Fibroblast of lung (primary cell): ENCODE data around the gene ARTN. TPM values are rescaled to one million over a fixed set of nuclear protein-coding genes. Genes with fewer than 3 reads are reported as not detected.

Experiments
- DNase-seq, 2 donors: peaks; one replicate each; pipeline versions ENCODE4 v3.0.0 to v3.0.0-alpha.2; 2010; ENCODE audit warnings: low read depth in 2 of 2
- H2AFZ ChIP-seq: 2 replicates; pipeline ENCODE4 v1.5.1; 2012; ENCODE audit warnings: low read length, control low read depth, inconsistent platforms
- H3K27ac ChIP-seq: 2 replicates; pipeline ENCODE4 v1.5.1; 2011; ENCODE audit warnings: low read length, control low read depth; ENCODE audit not compliant: insufficient read depth
- H3K27me3 ChIP-seq: 2 replicates; pipeline ENCODE4 v1.5.1; 2011; ENCODE audit warnings: mild to moderate bottlenecking, low read length; ENCODE audit not compliant: control insufficient read depth, insufficient read depth
- H3K36me3 ChIP-seq: 2 replicates; pipeline ENCODE4 v1.5.1; 2011; ENCODE audit warnings: low read length; ENCODE audit not compliant: control insufficient read depth, insufficient read depth
- H3K4me1 ChIP-seq: 2 replicates; pipeline ENCODE4 v1.5.1; 2011; ENCODE audit warnings: low read length; ENCODE audit not compliant: control insufficient read depth, insufficient read depth; ENCODE audit errors: extremely low read depth
- H3K4me2 ChIP-seq: 2 replicates; pipeline ENCODE4 v1.5.1; 2011; ENCODE audit warnings: low read length, control low read depth; ENCODE audit not compliant: insufficient read depth; ENCODE audit errors: extremely low read depth
- H3K4me3 ChIP-seq, 4 experiments: fragments of 200-600 bp in 1 of 4; sonication (generic) in 1 of 4; replicated peaks in 1 of 4; 2 replicates each; pipeline ENCODE4 v1.5.1; 2011 to 2016; ENCODE audit warnings: low read length in 4 of 4, low read depth in 3 of 4, mild to moderate bottlenecking in 3 of 4, control low read depth in 2 of 4, inconsistent platforms in 1 of 4, mixed read lengths in 1 of 4; ENCODE audit not compliant: insufficient read depth in 1 of 4; ENCODE audit errors: control extremely low read depth in 1 of 4
- H3K79me2 ChIP-seq: 2 replicates; pipeline ENCODE4 v1.5.1; 2012; ENCODE audit warnings: mild to moderate bottlenecking, low read length, inconsistent platforms; ENCODE audit not compliant: control insufficient read depth, insufficient read depth
- H3K9ac ChIP-seq: 2 replicates; pipeline ENCODE4 v1.5.1; 2011; ENCODE audit warnings: mild to moderate bottlenecking, low read length, control low read depth; ENCODE audit not compliant: insufficient read depth
- H3K9me3 ChIP-seq: 2 replicates; pipeline ENCODE4 v1.5.1; 2012; ENCODE audit warnings: low read depth, low read length; ENCODE audit not compliant: control insufficient read depth, insufficient read depth
- H4K20me1 ChIP-seq: 2 replicates; pipeline ENCODE4 v1.5.1; 2011; ENCODE audit warnings: low read length; ENCODE audit not compliant: control insufficient read depth, insufficient read depth; ENCODE audit errors: extremely low read depth
- CTCF ChIP-seq, 2 donors: IDR thresholded peaks in 1 of 2; conservative IDR thresholded peaks in 1 of 2; 1 replicate in 1 of 2; 2 replicates in 1 of 2; pipeline ENCODE4 v1.5.1; 2011 to 2012; ENCODE audit warnings: low read length in 2 of 2, control low read depth in 1 of 2, inconsistent platforms in 1 of 2, low read depth in 1 of 2, mild to moderate bottlenecking in 1 of 2
- EZH2 ChIP-seq: IDR thresholded peaks from 2 replicates; pipeline ENCODE4 v1.5.1; 2012; ENCODE audit warnings: low read length, control low read depth, mild to moderate bottlenecking; ENCODE audit errors: missing control alignments
- polyA plus RNA-seq, 2 donors: library from polyadenylated mRNA; depleted of rRNA in 1 of 2; stranded (reverse) in 1 of 2; unstranded in 1 of 2; fragments of >200 nt; gene quantifications; 2 replicates each; pipeline ENCODE4 v1.2.1, GENCODE V29; 2011 to 2012; ENCODE audit warnings: missing spikeins in 1 of 2
- total RNA-seq: library from RNA; depleted of rRNA; stranded (reverse); fragments of >200 nt; gene quantifications from 2 replicates; pipeline ENCODE4 v1.2.1, GENCODE V29; 2014

ARTN gene
- total and polyA plus RNA-seq, 2 donors (not counting 1 experiment from before 2014, with no cell fraction given) = 0.06 to 0.50 TPM

DNA sequence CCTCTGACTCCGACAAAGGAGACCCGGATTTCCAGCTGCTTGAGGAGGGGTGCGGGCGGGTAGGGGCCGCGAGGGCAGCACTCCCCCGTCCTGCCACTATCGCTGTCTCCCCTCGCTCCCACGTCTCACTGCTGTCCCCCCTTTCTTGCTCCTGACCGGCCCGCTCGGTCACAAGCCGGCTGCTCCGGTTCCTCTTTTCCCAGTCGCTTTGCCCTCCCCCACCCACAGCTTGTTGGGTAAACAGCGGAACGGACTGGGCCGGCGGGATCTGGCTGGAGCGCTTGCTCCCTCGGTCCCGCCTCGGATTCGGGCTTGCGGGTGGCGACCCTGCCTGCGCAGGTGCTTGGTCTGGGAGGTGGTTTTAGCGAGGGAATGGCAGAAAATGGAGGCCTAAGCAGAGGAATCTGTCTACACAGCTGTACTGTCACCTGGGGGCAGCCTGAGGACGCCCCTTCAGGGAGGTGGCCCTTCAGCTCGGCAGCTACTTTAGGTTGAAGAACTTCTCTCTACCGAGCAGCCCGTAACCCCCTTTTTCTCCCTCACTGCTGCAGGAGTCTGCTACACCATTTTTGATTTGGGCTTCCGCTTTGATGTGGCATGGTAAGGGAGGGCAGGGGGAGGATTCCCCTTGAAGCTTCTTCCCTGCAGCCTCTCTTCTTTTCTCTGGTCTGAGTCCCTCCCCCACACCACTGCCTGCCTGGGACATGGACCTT is 41.8 kb downstream of the ARTN start:
- DNase-seq = peak in 1 of 2 donors; percentile 14

DNA sequence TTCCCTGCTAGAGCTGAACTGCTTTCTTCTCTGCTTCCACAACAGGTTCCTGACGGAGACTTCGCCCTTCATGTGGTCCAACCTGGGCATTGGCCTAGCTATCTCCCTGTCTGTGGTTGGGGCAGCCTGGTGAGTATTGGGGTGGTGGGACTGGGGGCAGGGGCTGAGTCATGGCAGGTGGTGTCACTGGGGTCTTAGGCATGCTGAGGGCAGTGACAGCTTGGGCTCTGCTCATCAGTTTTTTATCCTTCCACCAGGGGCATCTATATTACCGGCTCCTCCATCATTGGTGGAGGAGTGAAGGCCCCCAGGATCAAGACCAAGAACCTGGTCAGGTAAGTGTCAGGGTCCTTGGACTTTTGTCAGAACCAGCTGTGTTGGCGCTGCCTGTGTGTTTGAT is 42.4 kb downstream of the ARTN start:
- Histone ChIP-seq H3K27ac (no peak overlapping the region), H4K20me1 (no peaks in the 10 kb centered on the region), H3K9me3 (no peaks in the 10 kb centered on the region), H3K4me1 (peaks cover 10% of the 10 kb centered on the region), H3K79me2 (peaks cover 36% of the 10 kb centered on the region), H3K27me3 (no peaks in the 10 kb centered on the region), H3K4me2 (peak overlapping the region; percentile 18), H3K4me3 (peak overlapping the region; percentile 70 to 87 (median 86)), H2AFZ (no peak overlapping the region), H3K36me3 (peaks cover 15% of the 10 kb centered on the region), H3K9ac (no peak overlapping the region)
- no peak for DNase-seq
- TF ChIP-seq CTCF (conservative IDR thresholded peaks at IDR 0.05 in 1 of 2, IDR thresholded peaks at IDR 0.05 in 1 of 2; ENCODE audit: low read depth in 1 of 2, low read length in 2 of 2) (no peak), EZH2 (no peak)

More for the DNA sequence above, 41.8 kb downstream of the ARTN start:
- Histone ChIP-seq H3K4me2 (peak overlapping the region; percentile 18), H2AFZ (no peak overlapping the region), H3K27ac (peak overlapping the region; percentile 83), H3K27me3 (no peaks in the 10 kb centered on the region), H3K9me3 (no peaks in the 10 kb centered on the region), H3K4me1 (peaks cover 12% of the 10 kb centered on the region), H3K79me2 (peaks cover 32% of the 10 kb centered on the region), H4K20me1 (no peaks in the 10 kb centered on the region), H3K4me3 (peak overlapping the region; percentile 70 to 87 (median 86)), H3K9ac (peak overlapping the region; percentile 90), H3K36me3 (peaks cover 15% of the 10 kb centered on the region)
- TF ChIP-seq CTCF (conservative IDR thresholded peaks at IDR 0.05 in 1 of 2, IDR thresholded peaks at IDR 0.05 in 1 of 2; ENCODE audit: low read depth in 1 of 2, low read length in 2 of 2) (no peak), EZH2 (no peak)

DNA sequence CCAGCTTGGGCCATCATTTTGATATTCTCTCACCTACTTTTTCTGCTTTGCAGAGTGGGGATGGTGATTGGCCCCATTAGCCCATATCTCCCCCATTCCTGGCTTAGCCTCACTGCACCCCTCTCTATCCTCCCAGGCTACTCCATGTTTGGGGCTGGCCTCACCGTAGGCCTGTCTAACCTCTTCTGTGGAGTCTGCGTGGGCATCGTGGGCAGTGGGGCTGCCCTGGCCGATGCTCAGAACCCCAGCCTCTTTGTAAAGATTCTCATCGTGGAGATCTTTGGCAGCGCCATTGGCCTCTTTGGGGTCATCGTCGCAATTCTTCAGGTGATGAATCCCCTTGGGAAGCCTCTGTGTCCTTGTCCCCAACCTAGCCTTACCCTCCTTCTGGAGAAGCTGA is 43.3 kb downstream of the ARTN start:
- no peaks in the 10 kb centered on the region for H3K9me3 ChIP-seq
- peaks cover 10% of the 10 kb centered on the region for H3K4me1 ChIP-seq
- H4K20me1 ChIP-seq = no peaks in the 10 kb centered on the region
- H3K9ac ChIP-seq = no peak overlapping the region
- TF ChIP-seq CTCF (conservative IDR thresholded peaks at IDR 0.05 in 1 of 2, IDR thresholded peaks at IDR 0.05 in 1 of 2; ENCODE audit: low read depth in 1 of 2, low read length in 2 of 2) (no peak), EZH2 (no peak)
- H3K4me3 ChIP-seq = peak overlapping the region in 1 of 4 experiments; percentile 87
- H3K27me3 ChIP-seq = no peaks in the 10 kb centered on the region
- H3K36me3 ChIP-seq = peaks cover 19% of the 10 kb centered on the region
- H3K4me2 ChIP-seq = no peak overlapping the region
- H2AFZ ChIP-seq = no peak overlapping the region
- H3K79me2 ChIP-seq = peaks cover 44% of the 10 kb centered on the region
- DNase-seq = no peak
- H3K27ac ChIP-seq = no peak overlapping the region
